ENCODE results near the gene PHYHIPL.

The PHYHIPL gene

GRCh38 chr10:59176241-59177030 is at the start of gene PHYHIPL:
Gene PHYHIPL, plus strand, starts transcription at chr10:59176643. Its CDS starts 211 bp downstream, at chr10:59176854.
- DNase-seq (ENCODE audit: low read depth, low spot score) = no peak

DNA sequence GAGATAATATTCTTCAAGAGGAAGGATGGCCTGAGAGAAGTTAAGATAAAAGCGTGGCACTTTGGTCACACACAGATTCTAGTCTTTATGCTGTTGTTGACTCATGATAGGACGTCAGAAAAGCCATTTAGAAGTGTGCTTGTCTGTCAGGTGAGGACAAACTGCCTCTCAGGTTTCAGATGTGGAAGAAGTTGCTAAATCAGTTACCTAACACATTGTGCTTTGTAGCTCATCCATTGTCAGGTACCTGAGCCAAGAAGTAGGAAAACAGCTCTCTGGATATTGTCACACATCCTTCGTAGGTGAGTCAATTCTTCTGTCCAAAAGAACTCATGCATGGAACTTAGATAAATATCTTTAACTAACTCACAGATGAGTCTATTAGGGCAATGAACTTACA is 49.5 kb upstream of the PHYHIPL start:
- DNase-seq (ENCODE audit: low read depth, low spot score) = no peak

DNA sequence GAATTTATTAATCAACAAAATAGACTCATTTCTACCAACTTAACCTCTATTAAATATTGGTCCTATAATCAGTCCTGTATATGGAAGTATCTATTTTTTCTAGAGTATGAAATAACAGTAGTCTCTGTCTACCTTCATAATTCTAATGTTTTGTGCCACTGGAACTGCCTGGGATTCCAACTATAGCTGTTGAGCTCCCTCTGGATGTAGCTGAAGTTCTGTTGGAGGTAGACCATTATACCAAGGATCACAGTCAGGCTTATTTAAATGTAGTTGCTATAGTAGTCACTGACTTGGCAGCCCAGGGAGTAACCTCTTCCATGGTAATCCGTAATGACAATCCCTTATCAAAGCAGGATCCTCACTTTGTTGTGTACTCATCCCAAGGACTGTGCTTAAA is 48.5 kb upstream of the PHYHIPL start:
- no peak for DNase-seq (ENCODE audit: low read depth, low spot score)

- no peak for DNase-seq (ENCODE audit: low read depth, low spot score)
Observed at GRCh38 chr10:59129867-59130266, 46.6 kb upstream of the PHYHIPL start.

GRCh38 chr10:59131666-59132065 is 44.8 kb upstream of the PHYHIPL start:
- no peak for DNase-seq (ENCODE audit: low read depth, low spot score)

DNA sequence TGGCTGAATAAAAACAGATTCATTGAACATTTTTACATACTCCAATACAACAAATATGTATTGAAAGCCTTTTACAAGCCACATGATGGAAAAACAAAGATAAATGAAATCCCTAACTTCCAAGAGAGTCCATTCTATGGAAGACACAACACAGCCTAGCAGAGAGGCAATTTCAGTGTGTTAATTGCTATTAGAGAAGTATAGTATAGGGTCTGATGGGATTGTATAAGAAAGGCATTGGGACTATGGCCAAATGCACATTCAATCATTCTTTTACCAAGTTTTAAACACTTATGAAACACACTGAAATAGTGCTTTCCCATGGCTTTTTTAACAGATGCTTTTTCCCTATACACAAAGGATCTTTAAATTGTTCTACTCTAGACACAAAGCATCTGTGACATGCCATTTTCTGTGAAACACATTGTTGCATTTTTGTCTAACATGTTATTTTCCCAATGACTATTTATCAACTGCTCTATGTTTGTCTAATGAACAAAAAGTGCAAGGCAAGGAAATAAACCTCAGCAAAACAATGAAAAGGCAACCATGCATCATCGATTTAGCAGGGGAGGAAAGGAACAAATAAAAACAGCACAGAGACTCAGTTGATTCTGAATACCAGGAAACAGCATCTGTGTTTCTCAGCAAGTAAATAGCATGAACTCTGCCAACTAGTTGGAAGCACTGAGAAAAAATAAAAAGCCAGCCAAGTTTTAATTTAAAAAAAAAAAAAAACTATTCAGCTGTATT is 42.4 kb upstream of the PHYHIPL start:
- no peak for DNase-seq (ENCODE audit: low read depth, low spot score)

GRCh38 chr10:59134785-59135184 is 41.7 kb upstream of the PHYHIPL start:
- DNase-seq (ENCODE audit: low read depth, low spot score) = no peak

DNA sequence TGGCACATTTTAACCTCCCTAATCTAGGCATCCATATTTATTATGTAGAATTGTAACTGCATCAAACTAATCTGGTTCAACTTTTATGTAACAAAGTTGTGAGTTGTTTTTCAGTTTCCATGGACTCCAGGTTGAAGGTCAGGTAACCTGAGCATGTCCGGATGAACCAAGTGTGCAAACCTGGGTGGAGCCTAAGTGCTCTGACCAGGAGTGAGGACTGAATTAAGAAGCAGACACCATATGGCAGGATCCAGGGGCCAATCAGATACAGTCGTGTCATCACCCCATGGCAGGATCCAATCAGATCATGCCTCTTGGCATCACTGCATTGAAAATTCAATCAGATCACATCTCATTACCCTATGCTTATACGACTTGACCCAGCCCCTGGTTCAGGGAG is 41.2 kb upstream of the PHYHIPL start:
- DNase-seq (ENCODE audit: low read depth, low spot score) = no peak

- DNase-seq (ENCODE audit: low read depth, low spot score) = no peak
Observed at GRCh38 chr10:59138052-59138451, 38.4 kb upstream of the PHYHIPL start.

DNA sequence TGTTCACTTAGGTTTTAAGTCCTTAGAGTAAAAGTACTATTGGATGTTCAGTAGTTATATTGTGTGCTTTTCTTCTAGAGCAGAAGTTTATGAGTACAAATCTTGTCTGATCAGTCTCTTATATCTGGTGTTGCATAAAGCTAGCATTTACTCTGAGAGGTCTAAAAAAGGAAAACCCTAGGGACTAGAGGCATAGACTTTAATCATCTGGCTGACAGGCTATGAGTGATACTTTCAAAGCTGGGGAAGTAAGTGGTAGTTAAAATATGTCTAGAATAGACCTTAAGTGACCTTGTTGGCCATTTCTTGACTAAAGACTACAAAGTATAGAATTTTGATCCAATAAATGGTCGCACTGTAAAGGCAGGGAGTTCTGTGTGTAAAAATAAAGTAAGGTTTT is 32.9 kb upstream of the PHYHIPL start:
- no peak for DNase-seq (ENCODE audit: low read depth, low spot score)

DNA sequence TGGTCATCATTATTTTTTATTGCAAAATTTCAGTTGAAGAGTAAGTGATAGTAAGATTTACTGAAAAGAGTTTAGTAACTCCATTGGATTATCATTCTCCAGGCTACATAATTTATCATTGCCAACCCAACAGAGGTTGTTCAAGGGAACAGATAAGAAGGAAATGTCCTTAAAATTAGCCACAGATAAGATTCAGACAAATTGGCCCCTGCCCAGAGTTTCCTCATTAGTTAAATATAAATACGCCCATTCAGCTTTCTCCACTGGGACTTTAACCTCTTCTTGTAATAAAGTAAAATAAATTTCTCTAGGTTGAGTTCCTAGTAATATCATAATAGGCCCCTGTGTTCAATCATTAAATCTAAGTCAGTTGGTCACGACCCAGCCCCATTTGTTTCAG is 27.7 kb upstream of the PHYHIPL start:
- DNase-seq (ENCODE audit: low read depth, low spot score) = no peak

DNA sequence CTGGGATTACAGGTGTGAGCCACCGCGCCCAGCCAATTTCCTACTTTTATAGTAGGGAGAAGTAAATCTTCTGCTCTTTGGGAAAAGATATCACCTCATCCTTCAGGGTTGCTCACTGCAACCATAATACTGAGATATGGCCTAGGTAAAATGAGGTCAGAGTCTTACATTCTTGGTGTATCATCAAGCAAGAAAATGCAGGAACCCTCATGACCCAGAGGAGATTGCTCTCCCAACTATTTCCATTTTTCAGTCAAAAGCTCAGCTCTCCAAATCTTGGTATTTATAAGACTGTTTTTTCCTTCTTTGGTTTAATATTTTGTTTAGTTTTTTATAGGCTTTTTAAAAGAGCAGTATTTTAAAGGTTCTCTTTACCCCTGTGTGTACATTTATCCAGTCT is 20.9 kb upstream of the PHYHIPL start:
- DNase-seq (ENCODE audit: low read depth, low spot score) = no peak

DNA sequence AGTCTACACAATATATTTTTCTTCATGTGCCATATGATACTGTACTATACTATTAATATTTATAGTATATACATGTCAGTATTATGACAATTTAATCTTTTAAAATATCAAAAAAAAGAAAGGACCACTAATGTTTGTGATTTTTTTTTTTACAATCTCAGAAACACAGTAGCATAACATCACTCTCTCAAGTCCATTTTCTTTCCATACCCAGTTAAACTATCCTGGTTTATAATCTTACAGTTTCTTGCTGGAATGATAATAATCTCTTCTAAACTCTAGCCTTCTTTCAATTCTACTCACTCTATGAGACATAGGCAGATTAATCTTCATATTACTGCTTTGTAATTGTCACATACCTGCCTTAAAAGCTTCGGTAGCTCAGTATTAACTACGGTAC is 8.9 kb upstream of the PHYHIPL start:
- DNase-seq (ENCODE audit: low read depth, low spot score) = no peak

GRCh38 chr10:59172567-59172966 is 3.9 kb upstream of the PHYHIPL start:
- DNase-seq (ENCODE audit: low read depth, low spot score) = no peak

DNA sequence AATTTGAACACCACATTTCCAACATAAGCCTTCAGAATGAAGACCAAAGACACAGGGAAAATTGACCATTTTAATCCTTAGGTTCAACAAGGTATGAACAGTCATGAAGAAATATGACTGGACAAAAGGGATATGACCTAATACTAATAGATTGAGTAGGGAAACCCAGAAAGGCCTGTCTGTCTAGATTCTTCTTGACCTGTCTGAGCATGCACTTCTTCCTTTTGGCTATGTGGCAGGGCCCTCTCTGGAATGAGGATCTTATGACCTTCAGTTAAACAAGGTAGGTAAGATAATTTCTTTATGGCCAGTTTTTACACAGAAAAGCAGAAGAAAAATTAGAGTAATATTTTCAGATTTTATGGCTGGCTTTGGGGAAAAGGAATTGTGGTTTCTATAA is 3.0 kb upstream of the PHYHIPL start:
- DNase-seq (ENCODE audit: low read depth, low spot score) = no peak

- no peak for DNase-seq (ENCODE audit: low read depth, low spot score)
Observed at GRCh38 chr10:59175538-59176240, 754 bp upstream of the PHYHIPL start.

- no peak for DNase-seq (ENCODE audit: low read depth, low spot score)
Observed at GRCh38 chr10:59177031-59177797, 771 bp downstream of the PHYHIPL start.

DNA sequence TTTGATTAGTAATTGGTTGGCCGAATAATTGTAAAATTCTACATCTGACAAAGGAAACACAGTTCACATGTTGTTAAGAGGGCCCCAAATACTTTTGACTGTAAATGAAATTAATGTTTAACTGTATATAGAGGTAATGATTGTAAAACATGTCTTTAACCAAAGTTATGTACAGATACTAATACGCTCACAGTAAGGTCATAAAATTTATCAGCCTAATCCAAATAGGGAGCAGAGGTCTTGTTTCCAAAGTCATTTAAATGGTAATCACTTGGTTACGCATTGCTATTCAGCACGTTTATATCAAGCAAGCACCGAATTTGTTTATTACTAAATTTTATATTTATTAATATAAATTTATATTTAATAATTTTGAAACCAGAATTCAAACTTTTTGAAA is 1.4 kb downstream of the PHYHIPL start:
- no peak for DNase-seq (ENCODE audit: low read depth, low spot score)

GRCh38 chr10:59179068-59179467 is 2.6 kb downstream of the PHYHIPL start:
- no peak for DNase-seq (ENCODE audit: low read depth, low spot score)

DNA sequence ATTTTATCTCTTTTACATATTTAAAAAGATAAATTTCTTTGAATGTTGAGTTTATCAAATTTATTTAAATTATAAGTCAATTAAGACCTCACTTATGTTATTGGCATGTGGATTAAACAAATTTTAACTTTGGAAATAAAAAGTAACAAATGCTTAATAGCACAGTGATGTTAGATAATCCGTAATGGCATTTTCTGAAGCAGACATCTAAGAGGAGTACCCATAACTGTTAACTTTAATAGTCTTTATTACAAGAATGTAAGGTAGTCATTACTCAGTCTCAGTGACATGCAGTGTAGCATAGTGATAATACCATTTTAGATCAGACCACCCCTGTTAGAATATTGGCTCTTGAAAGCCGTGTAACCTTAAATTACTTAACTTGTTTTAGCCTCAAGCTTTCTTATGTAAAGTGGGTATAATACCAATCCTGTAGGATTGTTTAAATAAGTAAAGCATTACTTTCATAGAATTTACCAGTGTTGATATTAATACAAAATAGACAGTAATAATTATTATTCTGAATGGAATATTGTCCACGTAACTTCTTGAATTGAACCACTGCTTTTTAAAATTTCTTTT is 4.3 kb downstream of the PHYHIPL start:
- no peak for DNase-seq (ENCODE audit: low read depth, low spot score)

DNA sequence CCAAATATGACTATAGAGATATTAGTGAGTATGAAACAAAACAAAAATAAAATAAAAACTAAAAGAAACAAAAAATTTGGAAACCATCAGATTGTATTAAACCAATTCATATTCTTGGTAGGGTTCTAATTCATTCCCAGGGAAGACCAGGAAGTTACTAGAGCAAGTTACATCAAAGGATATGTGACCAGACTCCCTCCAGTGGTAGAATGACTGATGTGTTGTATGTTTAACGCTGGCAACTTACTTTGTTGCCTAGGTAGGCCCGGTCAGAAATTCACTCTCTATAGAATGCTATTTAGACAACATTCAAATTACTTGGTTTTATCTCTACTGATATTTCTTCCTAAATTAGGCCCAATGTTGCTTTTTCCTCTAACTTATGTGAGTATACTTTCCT is 5.2 kb downstream of the PHYHIPL start:
- DNase-seq (ENCODE audit: low read depth, low spot score) = no peak
